Measurements from ENCODE around the gene HILPDA.

GRCh38 chr7:128409596-128410450, 45.9 kb upstream of the HILPDA start, which contains the start of gene IMPDH1:
- TF ChIP-seq CTCF (IDR thresholded peaks at IDR 0.05; ENCODE audit: extremely low read depth in 1 of 2, insufficient read depth in 1 of 2, low read depth in 1 of 2, low read length in 2 of 2) (no peak), EZH2 (IDR thresholded peaks at IDR 0.05; ENCODE audit: borderline replicate concordance, low read depth, low read length, severe bottlenecking) (no peak), POLR2A (IDR thresholded peaks at IDR 0.05; ENCODE audit: low read depth, low read length) (peak; percentile 71), JUN (IDR thresholded peaks at IDR 0.05; ENCODE audit: borderline replicate concordance, insufficient read depth, insufficient read length, low read depth) (no peak), FOS (IDR thresholded peaks at IDR 0.05; ENCODE audit: borderline replicate concordance, insufficient read depth, low read length) (no peak), POLR2AphosphoS5 (IDR thresholded peaks at IDR 0.05; ENCODE audit: insufficient read depth, low read depth, low read length) (peak; percentile 75), MYC (IDR thresholded peaks at IDR 0.05; ENCODE audit: low read depth, low read length) (no peak), MAX (IDR thresholded peaks at IDR 0.05; ENCODE audit: insufficient read depth, insufficient read length) (no peak)

Measured in endothelial cell of umbilical vein (primary cell).